GM18499 (cell line): ENCODE data around the gene PIK3R6.

Experiments used
- ATAC-seq: cut with Tn5 transposase; IDR thresholded peaks from one replicate; pipeline ENCODE4 v1.9.1; 2021; ENCODE audit warnings: moderate number of reproducible peaks; ENCODE audit not compliant: insufficient read depth, unreplicated experiment

The PIK3R6 gene

GRCh38 chr17:8875957-8876356 is 8.5 kb upstream of the PIK3R6 start:
- ATAC-seq: no peak

GRCh38 chr17:8875436-8875835 is 8.0 kb upstream of the PIK3R6 start:
- ATAC-seq: no peak

- no peak for ATAC-seq
Observed at GRCh38 chr17:8873801-8874715, 6.6 kb upstream of the PIK3R6 start.

DNA sequence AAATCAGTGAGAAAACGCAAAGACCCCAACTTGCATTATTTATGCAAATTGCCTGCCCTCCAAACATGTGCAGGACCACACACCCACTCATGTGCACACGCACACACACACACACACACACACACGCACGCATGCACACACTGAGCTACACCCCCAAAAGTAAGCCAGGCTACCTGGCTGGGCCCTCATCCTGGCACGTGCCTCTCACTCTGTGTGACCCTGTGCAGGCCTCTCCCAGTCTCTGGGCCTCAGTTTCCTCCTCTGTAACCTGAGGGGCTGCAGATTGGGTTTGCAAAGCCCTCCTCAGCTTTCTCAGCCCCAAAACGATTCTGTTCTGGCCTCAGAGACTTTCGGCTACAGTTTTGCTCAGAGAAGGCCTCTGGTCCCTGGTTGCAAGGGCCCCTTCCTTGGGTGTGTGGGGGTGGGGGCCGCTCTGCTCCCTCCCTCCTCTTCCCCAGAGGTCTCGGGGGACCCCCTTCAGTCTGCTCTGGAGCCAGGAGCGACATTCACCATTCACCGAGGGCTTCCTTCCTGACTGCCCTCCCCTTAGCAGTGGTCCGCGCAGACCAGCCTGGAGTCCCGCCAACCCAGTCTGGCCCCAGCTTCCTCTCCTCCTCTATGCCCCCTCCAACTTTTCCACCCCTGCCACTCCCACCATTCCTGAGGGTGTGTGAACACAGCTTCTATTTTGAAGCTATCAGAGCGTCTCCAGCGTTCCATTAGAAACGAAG is 5.4 kb upstream of the PIK3R6 start:
- no peak for ATAC-seq

DNA sequence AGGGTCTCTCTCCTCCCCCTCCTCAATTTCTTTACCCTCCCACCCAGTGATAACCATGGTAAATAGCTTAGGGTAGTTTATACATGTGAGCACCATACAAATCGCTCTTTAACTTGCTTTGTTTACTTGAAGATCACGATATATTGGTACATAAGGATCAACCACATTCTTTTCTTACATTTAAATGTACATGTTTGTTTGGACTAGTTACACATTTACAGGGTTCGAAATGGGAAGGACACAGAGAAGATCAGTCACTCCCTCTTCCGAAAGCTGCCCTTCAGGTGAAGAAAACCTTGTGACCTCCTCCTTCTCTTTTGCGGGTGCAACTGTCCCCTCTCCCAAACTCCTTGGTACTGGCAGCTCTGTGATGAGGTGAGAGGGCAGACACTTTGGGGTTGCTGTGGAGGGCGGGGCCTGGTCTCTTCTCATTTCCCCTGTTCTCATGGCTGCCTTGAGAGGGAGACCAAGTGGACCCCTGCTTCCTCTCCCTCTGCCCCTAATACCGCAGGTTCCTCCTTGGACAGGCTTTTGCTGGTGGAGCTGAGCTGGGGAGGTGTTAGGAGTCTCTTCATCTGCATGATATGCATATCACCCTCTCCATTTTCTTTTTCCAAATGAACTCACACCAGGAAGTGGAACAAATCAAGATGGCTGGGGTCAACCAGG is 4.7 kb upstream of the PIK3R6 start:
- no peak for ATAC-seq

- no peak for ATAC-seq
Observed at GRCh38 chr17:8871081-8871581, 3.7 kb upstream of the PIK3R6 start.

DNA sequence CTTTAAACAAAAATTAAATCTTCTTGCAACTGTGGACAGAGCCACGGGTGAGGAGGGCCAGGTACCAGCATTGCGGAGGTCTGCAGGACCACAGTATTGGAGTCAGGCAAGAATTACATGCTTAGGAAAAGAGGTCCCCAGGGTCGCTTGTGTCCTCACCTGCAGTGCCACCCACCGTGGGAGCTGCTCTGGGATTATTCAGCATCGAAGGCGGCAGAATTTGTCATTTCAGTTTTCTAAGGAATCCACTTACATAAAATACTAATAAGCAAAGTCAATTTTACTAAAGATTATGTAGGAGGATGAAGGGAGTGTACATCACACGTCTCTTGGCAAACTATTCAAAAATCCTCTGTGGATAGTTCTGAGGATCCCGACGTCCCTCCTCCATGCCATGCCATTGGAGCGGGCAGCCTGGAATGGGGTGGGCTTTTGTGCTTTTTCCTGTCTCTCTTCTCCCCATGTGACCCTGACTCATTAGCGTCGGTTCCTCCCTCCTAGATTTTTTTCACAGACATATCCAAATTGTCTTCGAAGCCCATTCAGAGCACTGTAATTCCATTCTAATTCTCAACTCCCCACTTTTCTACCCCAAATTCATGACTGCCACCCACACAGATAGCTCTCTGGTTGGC is 3.0 kb upstream of the PIK3R6 start:
- ATAC-seq: no peak

DNA sequence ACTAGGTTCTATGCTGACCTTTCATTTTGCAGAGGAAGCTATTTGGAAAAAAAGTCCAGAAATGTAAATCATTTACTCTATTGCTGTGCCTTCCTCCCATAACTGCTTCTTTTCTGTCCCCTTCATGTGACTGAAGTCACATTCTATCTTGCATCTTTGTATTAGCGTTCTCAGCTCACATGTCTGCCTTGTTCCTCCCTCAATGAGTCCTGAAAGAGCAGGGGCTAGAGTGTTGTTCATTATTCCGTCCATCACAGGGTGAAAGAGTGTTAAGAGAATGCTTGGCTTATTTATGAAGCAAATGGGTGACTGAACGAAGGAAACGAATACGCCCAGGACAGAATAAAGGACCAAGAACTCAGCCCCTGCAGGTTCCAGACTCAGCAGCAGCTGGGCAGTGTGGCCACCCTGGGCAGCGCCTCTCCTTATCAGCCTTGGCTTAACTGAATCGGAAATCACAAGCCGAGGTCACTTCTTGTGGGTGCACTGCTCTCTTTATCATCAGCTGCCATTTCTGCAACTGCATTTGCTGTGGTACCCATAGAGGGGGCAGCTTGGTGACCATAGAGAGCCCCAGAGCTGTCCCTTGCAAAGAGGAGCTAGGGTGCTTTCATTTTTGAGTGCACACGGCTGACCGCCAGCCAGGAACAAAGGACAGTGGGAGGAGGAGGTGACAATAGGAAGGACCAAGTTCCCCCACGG is 1.8 kb upstream of the PIK3R6 start:
- no peak for ATAC-seq

GRCh38 chr17:8868529-8868951 is 1.1 kb upstream of the PIK3R6 start:
- no peak for ATAC-seq

GRCh38 chr17:8868092-8868491 is 618 bp upstream of the PIK3R6 start:
- ATAC-seq: no peak

GRCh38 chr17:8865811-8866210 is 1.7 kb downstream of the PIK3R6 start:
- no peak for ATAC-seq

DNA sequence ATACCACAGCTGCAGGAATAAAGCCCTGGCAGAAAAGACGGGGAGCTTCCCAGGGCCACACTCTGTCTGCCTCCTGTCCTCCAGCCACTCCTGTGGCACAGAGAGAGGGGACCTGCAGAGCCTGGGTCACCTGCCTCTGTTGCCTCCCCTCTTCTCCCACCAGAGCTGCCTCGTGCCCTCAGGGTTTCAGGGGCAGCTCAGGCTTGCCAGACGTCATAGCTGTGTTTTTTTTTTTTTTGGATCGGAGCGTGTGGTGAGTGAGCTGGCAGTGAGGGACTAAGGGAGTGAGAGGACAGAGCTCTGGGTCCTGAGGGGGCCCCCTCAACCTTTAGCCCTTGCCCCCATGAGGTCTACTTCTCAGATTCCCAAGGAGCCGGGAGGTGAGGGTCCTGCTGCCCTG is 2.1 kb downstream of the PIK3R6 start:
- ATAC-seq: no peak

- ATAC-seq: no peak
Observed at GRCh38 chr17:8862213-8863056, 5.0 kb downstream of the PIK3R6 start.

GRCh38 chr17:8861495-8862181 is 5.8 kb downstream of the PIK3R6 start:
- no peak for ATAC-seq

DNA sequence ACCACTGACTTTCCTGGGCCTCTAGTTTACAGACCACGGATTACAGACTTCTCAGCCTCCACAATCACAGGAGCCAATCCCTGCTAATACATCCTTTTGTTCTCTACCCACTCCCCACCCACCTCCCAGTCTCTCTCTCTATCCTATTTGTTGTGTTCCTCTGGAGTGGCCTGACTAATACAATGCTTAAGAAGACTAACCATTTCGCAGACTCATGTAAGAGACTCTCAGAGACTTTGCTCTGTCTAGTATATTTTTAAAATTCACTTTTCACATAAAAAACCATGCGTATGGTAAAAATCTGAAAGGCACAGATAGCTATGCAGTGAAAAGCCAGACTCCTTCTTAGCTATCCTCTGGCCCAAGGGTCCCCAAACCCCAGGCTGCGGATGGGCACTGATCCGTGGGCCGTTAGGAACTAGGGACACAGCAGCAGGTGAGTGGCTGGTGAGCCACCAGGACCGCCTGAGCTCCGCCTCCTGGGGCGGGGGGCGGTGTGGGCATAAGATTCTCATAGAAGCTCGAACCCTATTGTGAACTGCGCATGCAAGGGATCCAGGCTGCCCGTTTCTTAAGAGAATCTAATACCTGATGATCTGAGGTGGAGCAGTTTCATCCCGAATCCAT is 7.6 kb downstream of the PIK3R6 start:
- no peak for ATAC-seq

DNA sequence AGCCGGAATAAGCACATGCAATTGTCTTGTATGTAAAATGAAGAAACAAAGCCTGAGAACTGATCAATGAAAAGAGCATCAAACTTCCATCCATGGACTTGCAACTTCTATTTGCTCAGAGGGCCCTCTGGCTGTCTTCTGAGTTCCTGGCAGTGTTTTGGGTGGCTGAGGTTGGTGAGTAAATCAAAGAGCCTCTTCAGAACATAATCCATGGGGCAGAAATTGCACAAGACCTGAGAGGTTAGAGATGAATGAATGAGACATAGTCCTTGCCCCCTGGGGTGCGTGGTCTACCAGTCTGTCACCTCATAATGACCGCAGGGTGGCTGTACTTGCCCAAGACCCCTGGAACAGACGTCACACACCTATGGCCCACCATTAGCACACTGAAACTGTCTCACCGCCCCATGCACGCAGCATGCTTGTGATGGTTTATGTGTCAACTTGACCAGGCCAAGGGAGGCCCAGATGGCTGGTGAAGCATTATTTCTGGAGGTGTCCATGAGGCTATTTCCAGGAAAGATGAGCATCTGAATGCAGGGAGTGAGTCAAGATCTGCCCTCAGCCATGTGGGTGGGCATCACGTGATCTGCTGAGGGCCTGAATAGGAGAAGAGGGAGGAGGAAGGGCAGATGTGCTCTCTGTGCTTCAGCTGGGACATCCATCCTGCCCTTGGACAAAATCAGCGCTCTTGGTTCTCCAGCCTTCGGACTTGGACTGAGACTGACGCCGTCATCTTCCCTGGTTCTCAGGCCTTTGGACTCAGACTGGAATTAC is 8.3 kb downstream of the PIK3R6 start:
- no peak for ATAC-seq

GRCh38 chr17:8857919-8858318 is 9.6 kb downstream of the PIK3R6 start:
- ATAC-seq: peak; percentile 30
